Activated T-cell treated with anti-CD3 and anti-CD28 coated beads, Interleukin-2, amount 50 U/mL, for 24 hours (primary cell): Measurements from ENCODE around the gene TDRD7.
"Not testable (repeated sequence)": the region's sequence is repeated elsewhere in the genome, so short reads cannot be mapped to it uniquely, and the experiment has no call there.

ENCODE experiments used
- DNase-seq: peaks from one replicate; pipeline ENCODE4 v3.0.0-alpha.2; 2020
- H3K27ac Mint-ChIP-seq: 2 replicates; pipeline ENCODE4 v1.8.0; 2020; ENCODE audit warnings: mild to moderate bottlenecking, mixed read lengths
- H3K27me3 Mint-ChIP-seq: 2 replicates; pipeline ENCODE4 v1.8.0; 2020; ENCODE audit warnings: mixed read lengths
- H3K36me3 Mint-ChIP-seq: 2 replicates; pipeline ENCODE4 v1.8.0; 2020; ENCODE audit warnings: low read depth, mixed read lengths
- H3K4me1 Mint-ChIP-seq: 2 replicates; pipeline ENCODE4 v1.8.0; 2020; ENCODE audit warnings: low read depth, mixed read lengths
- H3K4me3 Mint-ChIP-seq: 2 replicates; pipeline ENCODE4 v1.8.0; 2020; ENCODE audit warnings: mild to moderate bottlenecking, moderate library complexity, mixed read lengths
- H3K9me3 Mint-ChIP-seq: 2 replicates; pipeline ENCODE4 v1.8.0; 2020; ENCODE audit warnings: mixed read lengths

Gene TDRD7

GRCh38 chr9:97497558-97498375 lies 85.9 kb downstream of the TDRD7 start:
- H3K9me3 Mint-ChIP-seq = not testable (repeated sequence)
- H3K36me3 Mint-ChIP-seq = peaks cover 16% of the 10 kb centered on the region

GRCh38 chr9:97498846-97499245 lies 87.0 kb downstream of the TDRD7 start:
- DNase-seq, H3K9me3 Mint-ChIP-seq, H3K4me3 Mint-ChIP-seq, H3K27ac Mint-ChIP-seq: not testable (repeated sequence)
- Mint-ChIP-seq H3K4me1 (peaks cover 17% of the 10 kb centered on the region), H3K27me3 (peaks cover 27% of the 10 kb centered on the region), H3K36me3 (peaks cover 16% of the 10 kb centered on the region)

More at GRCh38 chr9:97497558-97498375, 85.9 kb downstream of the TDRD7 start:
- peaks cover 27% of the 10 kb centered on the region for H3K27me3 Mint-ChIP-seq
- H3K4me1 Mint-ChIP-seq = peaks cover 11% of the 10 kb centered on the region
- not testable (repeated sequence) for H3K27ac Mint-ChIP-seq, DNase-seq, H3K4me3 Mint-ChIP-seq

- no peak overlapping the region for H3K27ac Mint-ChIP-seq
- H3K4me1 Mint-ChIP-seq = peaks cover 17% of the 10 kb centered on the region
- DNase-seq = no peak
- H3K4me3 Mint-ChIP-seq = no peak overlapping the region
- H3K36me3 Mint-ChIP-seq = peaks cover 16% of the 10 kb centered on the region
- H3K9me3 Mint-ChIP-seq = no peaks in the 10 kb centered on the region
- peaks cover 27% of the 10 kb centered on the region for H3K27me3 Mint-ChIP-seq
Observed at GRCh38 chr9:97500263-97500662, 88.4 kb downstream of the TDRD7 start.

GRCh38 chr9:97500765-97501176 lies 88.9 kb downstream of the TDRD7 start:
- Mint-ChIP-seq H3K4me3 (peak overlapping the region; percentile 72), H3K36me3 (peaks cover 13% of the 10 kb centered on the region), H3K4me1 (peaks cover 17% of the 10 kb centered on the region), H3K27ac (no peak overlapping the region), H3K27me3 (peaks cover 27% of the 10 kb centered on the region), H3K9me3 (no peaks in the 10 kb centered on the region)
- no peak for DNase-seq

GRCh38 chr9:97501177-97501971 lies 89.5 kb downstream of the TDRD7 start, which contains the start of gene TMOD1:
Gene TMOD1, plus strand, starts transcription at chr9:97501666. Its CDS starts 22,523 bp downstream, at chr9:97524189.
- Mint-ChIP-seq H3K4me1 (peaks cover 17% of the 10 kb centered on the region), H3K9me3 (no peaks in the 10 kb centered on the region), H3K27ac (no peak within 1 kb of the TSS), H3K4me3 (peak within 1 kb of the TSS; percentile 72), H3K36me3 (peaks cover 9% of the 10 kb centered on the region), H3K27me3 (peaks cover 27% of the 10 kb centered on the region)
- peak; percentile 65 for DNase-seq

GRCh38 chr9:97501972-97502221 lies 90.0 kb downstream of the TDRD7 start:
- peaks cover 27% of the 10 kb centered on the region for H3K27me3 Mint-ChIP-seq
- DNase-seq = no peak
- H3K4me1 Mint-ChIP-seq = peaks cover 17% of the 10 kb centered on the region
- no peaks in the 10 kb centered on the region for H3K9me3 Mint-ChIP-seq
- H3K27ac Mint-ChIP-seq = no peak overlapping the region
- H3K4me3 Mint-ChIP-seq = peak overlapping the region; percentile 71
- H3K36me3 Mint-ChIP-seq = peaks cover 3% of the 10 kb centered on the region

GRCh38 chr9:97502222-97502983 lies 90.5 kb downstream of the TDRD7 start:
- DNase-seq = peak; percentile 43
- peak overlapping the region; percentile 71 for H3K4me3 Mint-ChIP-seq
- H3K4me1 Mint-ChIP-seq = peaks cover 17% of the 10 kb centered on the region
- no peaks in the 10 kb centered on the region for H3K36me3 Mint-ChIP-seq
- no peak overlapping the region for H3K27ac Mint-ChIP-seq
- H3K9me3 Mint-ChIP-seq = no peaks in the 10 kb centered on the region
- peaks cover 27% of the 10 kb centered on the region for H3K27me3 Mint-ChIP-seq

GRCh38 chr9:97502984-97503861 lies 91.3 kb downstream of the TDRD7 start:
- peaks cover 17% of the 10 kb centered on the region for H3K4me1 Mint-ChIP-seq
- H3K9me3 Mint-ChIP-seq = no peaks in the 10 kb centered on the region
- no peaks in the 10 kb centered on the region for H3K36me3 Mint-ChIP-seq
- H3K4me3 Mint-ChIP-seq = peak overlapping the region; percentile 71
- H3K27me3 Mint-ChIP-seq = peaks cover 30% of the 10 kb centered on the region
- DNase-seq = no peak
- no peak overlapping the region for H3K27ac Mint-ChIP-seq

- peaks cover 32% of the 10 kb centered on the region for H3K27me3 Mint-ChIP-seq
- peaks cover 17% of the 10 kb centered on the region for H3K4me1 Mint-ChIP-seq
- no peak overlapping the region for H3K27ac Mint-ChIP-seq
- no peak for DNase-seq
- H3K36me3 Mint-ChIP-seq = no peaks in the 10 kb centered on the region
- no peaks in the 10 kb centered on the region for H3K9me3 Mint-ChIP-seq
- no peak overlapping the region for H3K4me3 Mint-ChIP-seq
Observed at GRCh38 chr9:97503862-97504210, 91.9 kb downstream of the TDRD7 start.

GRCh38 chr9:97504381-97505216 lies 92.7 kb downstream of the TDRD7 start:
- no peak for DNase-seq
- Mint-ChIP-seq H3K4me1 (peaks cover 17% of the 10 kb centered on the region), H3K36me3 (no peaks in the 10 kb centered on the region), H3K27me3 (peaks cover 27% of the 10 kb centered on the region), H3K27ac (no peak overlapping the region), H3K9me3 (no peaks in the 10 kb centered on the region), H3K4me3 (no peak overlapping the region)

GRCh38 chr9:97505845-97506244 lies 93.9 kb downstream of the TDRD7 start:
- Mint-ChIP-seq H3K4me3 (no peak overlapping the region), H3K27me3 (peaks cover 15% of the 10 kb centered on the region), H3K27ac (no peak overlapping the region), H3K9me3 (no peaks in the 10 kb centered on the region), H3K36me3 (no peaks in the 10 kb centered on the region), H3K4me1 (peaks cover 21% of the 10 kb centered on the region)
- DNase-seq = no peak

- H3K4me3 Mint-ChIP-seq = no peak overlapping the region
- no peaks in the 10 kb centered on the region for H3K9me3 Mint-ChIP-seq
- peaks cover 22% of the 10 kb centered on the region for H3K4me1 Mint-ChIP-seq
- H3K27me3 Mint-ChIP-seq = peaks cover 11% of the 10 kb centered on the region
- H3K27ac Mint-ChIP-seq = no peak overlapping the region
- no peak for DNase-seq
- H3K36me3 Mint-ChIP-seq = no peaks in the 10 kb centered on the region
Observed at GRCh38 chr9:97506306-97506705, 94.4 kb downstream of the TDRD7 start.

- peaks cover 11% of the 10 kb centered on the region for H3K27me3 Mint-ChIP-seq
- no peak overlapping the region for H3K4me3 Mint-ChIP-seq
- no peak overlapping the region for H3K27ac Mint-ChIP-seq
- no peak for DNase-seq
- H3K36me3 Mint-ChIP-seq = no peaks in the 10 kb centered on the region
- H3K4me1 Mint-ChIP-seq = peaks cover 23% of the 10 kb centered on the region
- no peaks in the 10 kb centered on the region for H3K9me3 Mint-ChIP-seq
Observed at GRCh38 chr9:97506787-97507186, 94.9 kb downstream of the TDRD7 start.
